ENCODE results near the gene FUT9.

The FUT9 gene

GRCh38 chr6:96075826-96076225, 60.1 kb downstream of the FUT9 start:
- no peaks in the 10 kb centered on the region for H3K4me1 ChIP-seq (ENCODE audit: insufficient read depth, low read length, poor library complexity, severe bottlenecking)
- no peaks in the 10 kb centered on the region for H3F3A ChIP-seq (ENCODE audit: low read depth)
- no peaks in the 10 kb centered on the region for H3K36me3 ChIP-seq (ENCODE audit: insufficient read depth, low read length)
- TF ChIP-seq, protein P1, sequence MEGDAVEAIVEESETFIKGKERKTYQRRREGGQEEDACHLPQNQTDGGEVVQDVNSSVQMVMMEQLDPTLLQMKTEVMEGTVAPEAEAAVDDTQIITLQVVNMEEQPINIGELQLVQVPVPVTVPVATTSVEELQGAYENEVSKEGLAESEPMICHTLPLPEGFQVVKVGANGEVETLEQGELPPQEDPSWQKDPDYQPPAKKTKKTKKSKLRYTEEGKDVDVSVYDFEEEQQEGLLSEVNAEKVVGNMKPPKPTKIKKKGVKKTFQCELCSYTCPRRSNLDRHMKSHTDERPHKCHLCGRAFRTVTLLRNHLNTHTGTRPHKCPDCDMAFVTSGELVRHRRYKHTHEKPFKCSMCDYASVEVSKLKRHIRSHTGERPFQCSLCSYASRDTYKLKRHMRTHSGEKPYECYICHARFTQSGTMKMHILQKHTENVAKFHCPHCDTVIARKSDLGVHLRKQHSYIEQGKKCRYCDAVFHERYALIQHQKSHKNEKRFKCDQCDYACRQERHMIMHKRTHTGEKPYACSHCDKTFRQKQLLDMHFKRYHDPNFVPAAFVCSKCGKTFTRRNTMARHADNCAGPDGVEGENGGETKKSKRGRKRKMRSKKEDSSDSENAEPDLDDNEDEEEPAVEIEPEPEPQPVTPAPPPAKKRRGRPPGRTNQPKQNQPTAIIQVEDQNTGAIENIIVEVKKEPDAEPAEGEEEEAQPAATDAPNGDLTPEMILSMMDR (conservative IDR thresholded peaks at IDR 0.05; ENCODE audit: low read length): no peak
- TF ChIP-seq EZH2phosphoT487 (IDR thresholded peaks at IDR 0.05; ENCODE audit: borderline replicate concordance): no peak
- H3K27me3 ChIP-seq (ENCODE audit: insufficient read depth, low read length, poor library complexity, severe bottlenecking): no peaks in the 10 kb centered on the region
- H3K79me2 ChIP-seq (ENCODE audit: insufficient read depth, low read length): no peaks in the 10 kb centered on the region
- no peak overlapping the region for H2AFZ ChIP-seq (ENCODE audit: low read length)
- no peak overlapping the region for H3K4me3 ChIP-seq (ENCODE audit: low read length, poor library complexity, severe bottlenecking)
- H3K9me2 ChIP-seq (replicated peaks; ENCODE audit: low read depth, low read length): no peaks in the 10 kb centered on the region
- no peaks in the 10 kb centered on the region for H4K20me1 ChIP-seq (ENCODE audit: insufficient read depth, low read length, poor library complexity, severe bottlenecking)
- H3K4me2 ChIP-seq (ENCODE audit: low read depth, low read length, poor library complexity, severe bottlenecking): no peak overlapping the region
- no peaks in the 10 kb centered on the region for H3K9me3 ChIP-seq (ENCODE audit: insufficient read depth, low read depth, low read length)
- no peak overlapping the region for H3K9ac ChIP-seq (ENCODE audit: low read depth, low read length, poor library complexity, severe bottlenecking)

GRCh38 chr6:96086745-96087144, 71.0 kb downstream of the FUT9 start:
- TF ChIP-seq, protein P1 (conservative IDR thresholded peaks at IDR 0.05; ENCODE audit: low read length): no peak
- no peak for TF ChIP-seq EZH2phosphoT487 (IDR thresholded peaks at IDR 0.05; ENCODE audit: borderline replicate concordance)
- H3K79me2 ChIP-seq (ENCODE audit: insufficient read depth, low read length): no peaks in the 10 kb centered on the region
- H3K9me2 ChIP-seq (replicated peaks; ENCODE audit: low read depth, low read length): no peaks in the 10 kb centered on the region
- no peaks in the 10 kb centered on the region for H4K20me1 ChIP-seq (ENCODE audit: insufficient read depth, low read length, poor library complexity, severe bottlenecking)
- no peak overlapping the region for H2AFZ ChIP-seq (ENCODE audit: low read length)
- no peaks in the 10 kb centered on the region for H3F3A ChIP-seq (ENCODE audit: low read depth)
- no peaks in the 10 kb centered on the region for H3K4me1 ChIP-seq (ENCODE audit: insufficient read depth, low read length, poor library complexity, severe bottlenecking)
- H3K4me3 ChIP-seq (ENCODE audit: low read length, poor library complexity, severe bottlenecking): no peak overlapping the region
- H3K27me3 ChIP-seq (ENCODE audit: insufficient read depth, low read length, poor library complexity, severe bottlenecking): no peaks in the 10 kb centered on the region
- H3K9ac ChIP-seq (ENCODE audit: low read depth, low read length, poor library complexity, severe bottlenecking): no peak overlapping the region
- H3K36me3 ChIP-seq (ENCODE audit: insufficient read depth, low read length): no peaks in the 10 kb centered on the region
- no peak overlapping the region for H3K4me2 ChIP-seq (ENCODE audit: low read depth, low read length, poor library complexity, severe bottlenecking)
- no peaks in the 10 kb centered on the region for H3K9me3 ChIP-seq (ENCODE audit: insufficient read depth, low read depth, low read length)

GRCh38 chr6:96089173-96089572, 73.4 kb downstream of the FUT9 start:
- no peak overlapping the region for H2AFZ ChIP-seq (ENCODE audit: low read length)
- H3K9me3 ChIP-seq (ENCODE audit: insufficient read depth, low read depth, low read length): no peaks in the 10 kb centered on the region
- no peaks in the 10 kb centered on the region for H3F3A ChIP-seq (ENCODE audit: low read depth)
- H3K4me2 ChIP-seq (ENCODE audit: low read depth, low read length, poor library complexity, severe bottlenecking): no peak overlapping the region
- no peaks in the 10 kb centered on the region for H3K27me3 ChIP-seq (ENCODE audit: insufficient read depth, low read length, poor library complexity, severe bottlenecking)
- no peak for TF ChIP-seq EZH2phosphoT487 (IDR thresholded peaks at IDR 0.05; ENCODE audit: borderline replicate concordance)
- TF ChIP-seq, protein P1 (conservative IDR thresholded peaks at IDR 0.05; ENCODE audit: low read length): peak; percentile 24; the same call in 1 of the 2 replicates
- no peaks in the 10 kb centered on the region for H3K4me1 ChIP-seq (ENCODE audit: insufficient read depth, low read length, poor library complexity, severe bottlenecking)
- H3K4me3 ChIP-seq (ENCODE audit: low read length, poor library complexity, severe bottlenecking): no peak overlapping the region
- H3K36me3 ChIP-seq (ENCODE audit: insufficient read depth, low read length): no peaks in the 10 kb centered on the region
- H3K9me2 ChIP-seq (replicated peaks; ENCODE audit: low read depth, low read length): no peaks in the 10 kb centered on the region
- H3K79me2 ChIP-seq (ENCODE audit: insufficient read depth, low read length): no peaks in the 10 kb centered on the region
- no peaks in the 10 kb centered on the region for H4K20me1 ChIP-seq (ENCODE audit: insufficient read depth, low read length, poor library complexity, severe bottlenecking)
- H3K9ac ChIP-seq (ENCODE audit: low read depth, low read length, poor library complexity, severe bottlenecking): no peak overlapping the region
